Endothelial cell (in vitro differentiated cells): ENCODE measurements around the gene ZNF783. TPM values are rescaled to one million over a fixed set of nuclear protein-coding genes. Genes with fewer than 3 reads are reported as not detected.
A peak's percentile ranks its signal among the peaks of the same experiment; 100 is the strongest.

ENCODE experiments used
- DNase-seq: peaks from one replicate; pipeline ENCODE4 v3.0.0; 2021; ENCODE audit warnings: low spot score
- H3K27ac Mint-ChIP-seq: one replicate; pipeline ENCODE4 v1.8.0; 2021; ENCODE audit warnings: mixed read lengths, inconsistent platforms; ENCODE audit not compliant: unreplicated experiment
- H3K27me3 Mint-ChIP-seq: one replicate; pipeline ENCODE4 v1.8.0; 2021; ENCODE audit warnings: mild to moderate bottlenecking, moderate library complexity, mixed read lengths, inconsistent platforms; ENCODE audit not compliant: unreplicated experiment
- H3K36me3 Mint-ChIP-seq: one replicate; pipeline ENCODE4 v1.8.0; 2021; ENCODE audit warnings: mild to moderate bottlenecking, low read depth, mixed read lengths, inconsistent platforms; ENCODE audit not compliant: unreplicated experiment
- H3K4me1 Mint-ChIP-seq: one replicate; pipeline ENCODE4 v1.8.0; 2021; ENCODE audit warnings: mild to moderate bottlenecking, mixed read lengths, inconsistent platforms; ENCODE audit not compliant: unreplicated experiment
- H3K4me3 Mint-ChIP-seq: one replicate; pipeline ENCODE4 v1.8.0; 2021; ENCODE audit warnings: mild to moderate bottlenecking, mixed read lengths, inconsistent platforms; ENCODE audit not compliant: unreplicated experiment
- H3K9me3 Mint-ChIP-seq: one replicate; pipeline ENCODE4 v1.8.0; 2021; ENCODE audit warnings: mixed read lengths, inconsistent platforms; ENCODE audit not compliant: unreplicated experiment
- total RNA-seq: library from RNA; stranded (reverse); fragmentation: NEBNext Ultra II Directional; extraction: Animal tissue kit (Norgen Biotek cat#: 25700); gene quantifications from one replicate; pipeline ENCODE4 v1.2.1, GENCODE V29; 2021; ENCODE audit not compliant: unreplicated experiment
- TF ChIP-seq, protein P1 (sequence below): fragments of 200-600 bp; sonication (generic); IDR thresholded peaks from one replicate; pipeline ENCODE4 v1.5.0; 2021; ENCODE audit warnings: antibody characterized with exemption; ENCODE audit not compliant: unreplicated experiment

ZNF783 gene
- total RNA-seq, 1 donor from 2014 or later: 15.3 TPM

DNA sequence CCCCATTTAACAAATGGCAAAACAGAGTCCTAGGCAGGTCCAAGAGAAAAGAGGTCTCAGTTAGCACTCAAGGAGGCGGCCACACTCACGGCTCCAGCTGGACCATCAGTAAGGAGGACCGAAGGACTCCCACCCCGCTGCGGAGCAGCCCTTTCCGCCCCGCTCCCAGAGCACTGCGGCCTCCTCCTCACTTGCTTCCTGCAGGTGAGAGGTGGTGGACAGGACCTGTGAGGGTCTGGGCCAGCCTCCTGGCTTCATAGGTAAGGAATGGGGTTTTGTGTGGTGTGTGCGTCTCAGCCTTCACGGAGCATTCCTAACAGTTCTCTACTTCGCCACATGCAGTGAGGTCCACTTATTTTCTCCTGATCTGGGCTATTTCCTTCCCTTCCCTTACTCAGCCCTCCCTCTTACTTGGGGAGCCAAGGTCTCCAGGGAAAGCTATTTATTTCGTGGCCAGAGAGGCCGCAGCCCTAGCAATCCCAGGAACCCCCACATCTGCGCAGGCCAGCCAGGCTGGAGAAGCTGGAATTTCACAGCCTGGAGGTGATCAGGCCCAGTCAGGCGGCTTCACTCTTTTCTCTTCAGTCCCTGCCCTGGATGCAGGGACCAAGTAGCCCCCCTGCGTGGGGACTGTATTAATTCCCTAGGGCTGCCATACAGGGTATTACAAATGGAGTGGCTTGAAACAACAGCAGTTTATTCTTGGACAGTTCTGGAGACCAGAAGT lies 45.9 kb downstream of the ZNF783 start:
- H3K9me3 Mint-ChIP-seq: no peaks in the 10 kb centered on the region
- no peaks in the 10 kb centered on the region for H3K36me3 Mint-ChIP-seq
- no peak overlapping the region for H3K4me3 Mint-ChIP-seq
- DNase-seq: no peak
- H3K27ac Mint-ChIP-seq: no peak overlapping the region
- TF ChIP-seq, protein P1, sequence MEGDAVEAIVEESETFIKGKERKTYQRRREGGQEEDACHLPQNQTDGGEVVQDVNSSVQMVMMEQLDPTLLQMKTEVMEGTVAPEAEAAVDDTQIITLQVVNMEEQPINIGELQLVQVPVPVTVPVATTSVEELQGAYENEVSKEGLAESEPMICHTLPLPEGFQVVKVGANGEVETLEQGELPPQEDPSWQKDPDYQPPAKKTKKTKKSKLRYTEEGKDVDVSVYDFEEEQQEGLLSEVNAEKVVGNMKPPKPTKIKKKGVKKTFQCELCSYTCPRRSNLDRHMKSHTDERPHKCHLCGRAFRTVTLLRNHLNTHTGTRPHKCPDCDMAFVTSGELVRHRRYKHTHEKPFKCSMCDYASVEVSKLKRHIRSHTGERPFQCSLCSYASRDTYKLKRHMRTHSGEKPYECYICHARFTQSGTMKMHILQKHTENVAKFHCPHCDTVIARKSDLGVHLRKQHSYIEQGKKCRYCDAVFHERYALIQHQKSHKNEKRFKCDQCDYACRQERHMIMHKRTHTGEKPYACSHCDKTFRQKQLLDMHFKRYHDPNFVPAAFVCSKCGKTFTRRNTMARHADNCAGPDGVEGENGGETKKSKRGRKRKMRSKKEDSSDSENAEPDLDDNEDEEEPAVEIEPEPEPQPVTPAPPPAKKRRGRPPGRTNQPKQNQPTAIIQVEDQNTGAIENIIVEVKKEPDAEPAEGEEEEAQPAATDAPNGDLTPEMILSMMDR: no peak
- H3K27me3 Mint-ChIP-seq: peaks cover 2% of the 10 kb centered on the region
- no peaks in the 10 kb centered on the region for H3K4me1 Mint-ChIP-seq

DNA sequence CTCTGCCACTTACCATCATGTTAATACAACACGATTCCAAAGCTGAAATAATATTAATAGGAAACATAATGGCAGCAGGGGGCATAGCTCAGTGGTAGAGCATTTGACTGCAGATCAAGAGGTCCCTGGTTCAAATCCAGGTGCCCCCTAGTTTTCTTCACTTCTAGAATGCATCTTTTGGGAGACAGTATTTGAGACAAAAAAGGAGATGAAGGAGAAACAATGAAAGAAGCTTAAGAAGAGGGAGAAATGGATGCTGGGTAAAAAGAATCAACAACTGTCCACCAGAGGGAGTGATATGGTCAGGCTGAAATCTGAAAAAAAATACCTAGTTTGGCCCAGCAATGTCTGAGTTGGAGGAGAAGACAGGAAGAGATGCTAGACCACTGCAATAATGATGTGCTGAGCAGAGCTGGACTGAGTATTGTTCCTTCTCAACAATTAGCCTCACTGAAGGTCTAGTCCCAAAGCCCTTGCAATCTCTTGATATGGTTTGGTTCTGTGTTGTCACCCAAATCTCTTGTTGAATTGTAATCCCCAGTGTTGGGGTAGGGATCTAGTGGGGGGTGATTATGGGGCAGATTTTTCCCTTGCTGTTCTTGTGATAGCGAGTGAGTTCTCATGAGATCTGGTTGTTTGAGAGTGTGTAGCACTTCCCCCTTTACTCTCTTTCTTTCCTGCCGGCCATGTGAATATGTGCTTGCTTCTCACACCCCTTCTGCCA lies 48.3 kb downstream of the ZNF783 start:
- H3K4me3 Mint-ChIP-seq: no peak overlapping the region
- H3K27ac Mint-ChIP-seq: no peak overlapping the region
- H3K4me1 Mint-ChIP-seq: no peaks in the 10 kb centered on the region
- DNase-seq: no peak
- peaks cover 2% of the 10 kb centered on the region for H3K27me3 Mint-ChIP-seq
- TF ChIP-seq, protein P1: peak; percentile 66
- H3K9me3 Mint-ChIP-seq: no peaks in the 10 kb centered on the region
- no peaks in the 10 kb centered on the region for H3K36me3 Mint-ChIP-seq

DNA sequence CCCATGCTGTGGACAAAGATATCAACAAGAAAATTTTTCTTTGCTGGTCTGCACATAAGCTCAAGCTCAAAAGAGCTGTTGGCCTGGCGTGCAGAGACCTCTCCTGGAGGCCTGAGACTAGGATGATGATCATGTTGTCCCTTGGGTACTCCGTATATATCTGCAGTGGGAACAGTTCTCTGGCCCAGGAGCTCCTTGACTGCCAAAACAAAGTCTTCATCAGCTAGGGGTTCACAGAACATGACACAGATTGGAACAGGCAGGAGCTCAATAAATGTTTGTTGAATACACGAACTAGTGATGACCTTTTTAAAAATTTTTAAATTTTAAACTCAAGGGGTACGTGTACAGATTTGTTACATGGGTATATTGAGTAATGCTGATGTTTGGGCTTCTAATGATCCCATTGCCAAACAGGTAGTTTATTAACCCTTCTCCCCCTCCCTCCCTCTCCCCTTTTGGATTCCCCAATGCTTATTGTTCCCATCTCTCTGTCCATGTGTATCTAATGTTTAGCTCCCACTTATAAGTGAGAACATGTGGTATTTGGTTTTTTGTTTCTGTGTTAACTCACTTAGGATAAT lies 49.1 kb downstream of the ZNF783 start:
- no peaks in the 10 kb centered on the region for H3K9me3 Mint-ChIP-seq
- TF ChIP-seq, protein P1: no peak
- no peak for DNase-seq
- H3K27ac Mint-ChIP-seq: no peak overlapping the region
- H3K4me3 Mint-ChIP-seq: no peak overlapping the region
- H3K27me3 Mint-ChIP-seq: peaks cover 2% of the 10 kb centered on the region
- no peaks in the 10 kb centered on the region for H3K36me3 Mint-ChIP-seq
- H3K4me1 Mint-ChIP-seq: no peaks in the 10 kb centered on the region

DNA sequence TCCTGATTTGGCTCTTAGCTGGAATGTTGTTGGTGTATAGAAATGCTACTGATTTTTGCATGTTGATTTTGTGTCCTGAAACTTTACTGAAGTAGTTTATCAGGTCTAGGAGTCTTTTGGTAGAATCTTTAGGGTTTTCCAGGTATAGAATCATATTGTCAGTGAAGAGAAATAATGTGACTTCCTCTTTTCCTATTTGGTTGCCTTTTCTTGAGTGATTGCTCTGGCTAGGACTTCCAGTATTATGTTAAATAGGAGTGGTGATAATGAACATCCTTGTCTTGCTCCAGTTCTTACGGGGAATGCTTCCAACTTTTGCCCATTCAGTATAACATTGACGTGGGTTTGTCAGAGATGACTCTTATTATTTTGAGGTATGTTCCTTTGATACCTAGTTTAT lies 52.0 kb downstream of the ZNF783 start:
- H3K4me3 Mint-ChIP-seq: no peak overlapping the region
- H3K36me3 Mint-ChIP-seq: no peaks in the 10 kb centered on the region
- H3K9me3 Mint-ChIP-seq: no peaks in the 10 kb centered on the region
- peaks cover 2% of the 10 kb centered on the region for H3K27me3 Mint-ChIP-seq
- DNase-seq: no peak
- no peak overlapping the region for H3K27ac Mint-ChIP-seq
- no peaks in the 10 kb centered on the region for H3K4me1 Mint-ChIP-seq
- TF ChIP-seq, protein P1: no peak

DNA sequence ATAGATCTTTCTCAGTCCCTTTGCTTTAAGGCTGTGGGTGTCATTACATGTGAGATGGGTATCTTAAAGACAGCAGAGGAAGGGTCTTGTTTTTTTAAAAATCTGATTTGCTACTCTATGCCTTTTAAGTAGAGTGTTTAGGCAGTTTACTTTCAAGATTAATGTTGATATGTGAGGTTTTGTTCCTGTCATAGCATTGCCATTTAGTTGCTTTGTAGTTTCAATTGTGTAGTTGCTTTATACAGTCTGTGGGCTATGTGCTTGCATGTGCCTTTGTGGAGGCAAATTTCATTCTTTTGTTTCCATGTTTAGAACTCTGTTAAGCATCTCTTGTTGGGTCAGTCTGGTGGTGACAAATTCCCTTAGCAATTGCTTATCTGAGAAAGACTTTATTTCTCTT lies 54.6 kb downstream of the ZNF783 start:
- TF ChIP-seq, protein P1: no peak
- Mint-ChIP-seq H3K9me3 (no peaks in the 10 kb centered on the region), H3K4me3 (no peak overlapping the region), H3K4me1 (peaks cover 8% of the 10 kb centered on the region), H3K36me3 (no peaks in the 10 kb centered on the region), H3K27me3 (peaks cover 3% of the 10 kb centered on the region), H3K27ac (no peak overlapping the region)
- DNase-seq: no peak
